ENCODE data around the gene DCDC2.
A peak's percentile ranks its signal among the peaks of the same experiment; 100 is the strongest.

Gene DCDC2

DNA sequence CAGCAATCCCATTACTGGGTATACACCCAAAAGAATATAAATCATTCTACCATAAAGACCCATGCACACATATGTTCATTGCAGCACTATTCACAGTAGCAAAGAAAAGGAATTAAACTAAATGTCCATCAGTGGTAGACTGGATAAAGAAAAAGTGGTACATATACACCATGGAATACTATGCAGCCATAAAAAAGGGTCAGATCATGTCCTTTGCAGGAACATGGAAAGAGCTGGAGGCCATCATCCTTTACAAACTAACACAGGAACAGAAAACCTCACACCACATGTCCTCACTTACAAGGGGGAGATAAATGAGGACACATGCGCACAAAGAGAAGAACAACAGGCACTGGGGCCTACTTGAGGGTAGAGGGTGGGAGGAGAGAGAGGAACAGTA lies 60.9 kb downstream of the DCDC2 start:
- TF ChIP-seq, protein P1, sequence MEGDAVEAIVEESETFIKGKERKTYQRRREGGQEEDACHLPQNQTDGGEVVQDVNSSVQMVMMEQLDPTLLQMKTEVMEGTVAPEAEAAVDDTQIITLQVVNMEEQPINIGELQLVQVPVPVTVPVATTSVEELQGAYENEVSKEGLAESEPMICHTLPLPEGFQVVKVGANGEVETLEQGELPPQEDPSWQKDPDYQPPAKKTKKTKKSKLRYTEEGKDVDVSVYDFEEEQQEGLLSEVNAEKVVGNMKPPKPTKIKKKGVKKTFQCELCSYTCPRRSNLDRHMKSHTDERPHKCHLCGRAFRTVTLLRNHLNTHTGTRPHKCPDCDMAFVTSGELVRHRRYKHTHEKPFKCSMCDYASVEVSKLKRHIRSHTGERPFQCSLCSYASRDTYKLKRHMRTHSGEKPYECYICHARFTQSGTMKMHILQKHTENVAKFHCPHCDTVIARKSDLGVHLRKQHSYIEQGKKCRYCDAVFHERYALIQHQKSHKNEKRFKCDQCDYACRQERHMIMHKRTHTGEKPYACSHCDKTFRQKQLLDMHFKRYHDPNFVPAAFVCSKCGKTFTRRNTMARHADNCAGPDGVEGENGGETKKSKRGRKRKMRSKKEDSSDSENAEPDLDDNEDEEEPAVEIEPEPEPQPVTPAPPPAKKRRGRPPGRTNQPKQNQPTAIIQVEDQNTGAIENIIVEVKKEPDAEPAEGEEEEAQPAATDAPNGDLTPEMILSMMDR (IDR thresholded peaks at IDR 0.05), result no peak

DNA sequence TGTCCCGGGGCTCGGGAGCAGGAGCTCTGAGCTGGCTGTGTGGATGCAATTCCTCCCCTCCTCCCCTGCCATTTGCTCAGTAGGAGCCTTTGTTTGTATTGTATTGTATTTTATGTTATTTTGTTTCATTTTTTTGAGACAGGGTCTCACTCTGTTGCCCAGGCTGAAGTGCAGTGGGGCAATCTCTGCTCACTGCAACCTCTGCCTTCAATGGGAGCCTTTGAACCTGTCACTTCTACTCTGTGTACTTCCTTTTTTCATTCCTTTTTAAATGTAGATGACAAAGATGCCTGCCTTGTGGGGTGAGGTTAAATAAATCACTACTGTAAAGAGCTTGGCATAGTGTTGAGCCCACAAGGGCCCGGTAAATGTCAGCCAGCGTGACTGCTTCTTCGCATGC lies 70.6 kb downstream of the DCDC2 start:
- TF ChIP-seq, protein P1 (IDR thresholded peaks at IDR 0.05), result no peak

DNA sequence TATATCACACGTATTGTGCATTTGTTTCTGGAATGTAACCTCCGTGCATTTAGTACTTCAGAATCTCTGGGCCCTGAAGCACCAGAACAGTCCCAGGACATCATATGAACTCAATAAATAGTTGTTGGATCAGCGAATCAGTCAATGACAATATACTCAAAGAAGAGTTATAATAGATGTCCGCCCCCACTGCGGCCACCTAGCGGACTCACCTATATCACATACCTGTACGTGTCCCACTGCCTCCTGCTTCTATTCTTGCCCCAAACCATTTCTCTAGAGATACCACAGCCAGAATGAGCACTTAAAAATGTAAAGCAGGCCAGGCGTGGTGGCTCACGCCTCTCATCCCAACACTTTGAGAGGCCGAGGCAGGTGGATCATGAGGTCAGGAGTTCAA lies 73.9 kb downstream of the DCDC2 start:
- TF ChIP-seq, protein P1 (IDR thresholded peaks at IDR 0.05), result no peak

DNA sequence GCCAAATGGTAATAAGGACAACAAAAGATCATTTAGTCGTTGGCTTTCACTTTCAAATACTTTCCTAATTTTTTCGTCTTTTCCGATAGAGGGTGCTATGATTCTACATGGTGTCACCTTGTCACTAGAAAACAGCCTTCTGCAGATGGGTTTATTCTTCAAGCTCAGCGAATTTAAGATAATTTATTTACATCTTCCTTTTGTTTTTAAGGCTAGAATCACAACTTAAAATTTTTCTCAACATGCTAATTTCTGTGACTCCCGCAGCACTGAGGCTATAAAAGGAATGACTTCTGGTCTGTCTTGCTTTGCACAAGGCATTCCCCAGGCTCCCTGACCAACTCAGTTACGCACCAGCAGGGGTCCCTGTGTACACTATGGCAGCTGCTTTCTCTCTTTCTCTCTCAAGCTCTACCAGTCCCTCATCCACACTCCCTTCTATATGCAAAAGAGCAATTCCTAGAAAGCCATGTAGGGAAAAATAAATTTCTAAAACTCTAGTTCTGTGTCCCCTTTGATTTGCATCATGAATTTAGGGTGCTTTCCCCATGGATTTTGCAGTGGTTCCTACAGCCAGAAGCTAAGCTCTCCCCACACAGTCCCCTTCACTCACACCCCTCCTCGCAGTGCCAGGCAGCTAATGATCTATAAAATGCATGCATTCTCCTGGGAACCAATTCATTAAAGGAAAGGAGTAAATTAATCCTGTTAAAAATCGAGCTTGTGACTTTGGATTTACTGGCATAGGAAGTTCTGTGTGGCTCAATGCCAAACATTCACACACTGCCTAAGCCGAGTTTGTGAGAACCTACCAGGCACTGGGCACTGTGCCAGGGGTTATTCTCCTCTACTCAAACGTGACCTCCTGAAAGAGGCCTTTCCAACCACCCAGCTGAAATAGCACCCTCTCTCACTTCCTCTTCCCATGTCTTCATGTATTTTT lies 74.5 kb downstream of the DCDC2 start:
- TF ChIP-seq, protein P1 (IDR thresholded peaks at IDR 0.05), result peak; percentile 64

DNA sequence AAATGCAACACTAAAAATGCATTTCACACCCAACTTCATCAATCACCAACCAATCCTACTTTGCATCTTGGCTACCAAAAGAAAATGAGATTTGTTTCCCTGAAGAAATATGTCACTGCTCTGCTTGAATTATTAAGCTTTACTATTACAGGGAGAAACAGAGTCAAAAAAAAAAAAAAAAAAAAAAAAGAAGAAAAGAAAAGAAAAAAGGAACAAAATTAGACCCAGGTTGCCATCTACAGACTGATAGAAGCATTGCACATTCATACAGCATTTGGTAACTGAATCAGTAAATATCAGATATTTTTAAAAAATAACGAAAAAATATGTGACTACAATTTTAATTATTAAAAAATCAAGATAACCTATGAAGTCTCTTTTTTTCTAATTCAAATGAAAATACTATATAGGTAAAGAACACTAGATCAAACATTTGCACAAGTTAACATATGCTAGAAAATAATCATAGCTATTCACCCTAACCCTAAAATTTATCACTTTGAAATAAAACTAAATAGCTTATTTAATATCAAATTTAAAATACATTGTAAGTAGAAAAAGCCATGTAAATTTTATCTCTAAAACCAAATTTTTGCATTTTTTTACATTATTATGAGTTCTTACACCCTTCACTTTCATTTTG lies 83.3 kb downstream of the DCDC2 start:
- TF ChIP-seq, protein P1 (IDR thresholded peaks at IDR 0.05), result peak; percentile 66

DNA sequence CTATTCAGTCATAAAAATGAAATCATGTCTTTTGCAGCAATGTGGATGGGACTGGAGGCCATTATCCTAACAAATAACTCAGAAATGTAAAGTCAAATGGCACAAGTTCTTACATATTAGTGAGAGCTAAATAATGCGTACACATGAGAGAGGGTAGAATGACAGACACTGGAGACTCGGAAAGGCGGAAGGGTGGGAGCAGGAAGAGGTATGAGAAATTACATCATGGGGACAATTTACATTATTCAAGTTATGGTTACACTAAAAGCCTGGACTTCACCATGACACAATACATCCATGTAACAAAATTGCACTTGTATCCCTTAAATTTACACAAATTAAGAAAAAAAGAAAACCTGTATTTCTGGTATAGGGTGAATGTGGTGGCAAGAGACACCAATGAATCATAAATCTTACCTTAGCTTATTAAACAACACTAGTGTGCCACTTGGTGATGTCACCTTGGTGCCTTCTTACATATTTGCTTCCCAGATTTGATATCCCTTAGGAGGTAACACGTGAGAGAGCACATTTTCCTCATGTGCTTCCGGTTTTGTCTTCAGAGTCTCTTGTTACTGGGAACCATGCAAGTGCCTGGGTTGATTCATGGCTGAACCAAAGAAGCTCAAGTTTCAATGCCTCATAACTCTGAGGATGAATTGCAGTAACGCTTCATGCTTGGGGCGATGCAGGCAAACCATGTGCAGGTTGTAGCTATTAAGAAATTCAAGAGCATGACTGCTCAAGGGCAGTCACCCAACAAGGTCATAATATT lies 84.6 kb downstream of the DCDC2 start:
- TF ChIP-seq, protein P1 (IDR thresholded peaks at IDR 0.05), result no peak

DNA sequence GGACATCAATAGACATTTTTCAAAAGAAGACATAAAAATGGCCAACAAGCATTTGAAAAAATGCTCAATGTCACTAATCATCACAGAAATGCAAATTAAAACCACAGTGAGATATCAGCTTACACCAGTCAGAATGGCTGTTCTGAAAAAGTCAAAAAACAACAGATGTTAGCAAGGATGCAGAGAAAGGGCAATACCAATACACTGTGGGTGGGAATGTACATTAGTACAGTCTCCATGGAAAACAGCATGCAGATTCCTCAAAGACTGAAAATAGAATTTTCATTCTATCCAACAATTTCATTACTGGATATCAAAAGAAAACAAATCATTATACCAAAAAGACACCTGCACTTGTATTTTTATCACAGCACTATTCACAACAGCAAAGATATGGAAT lies 85.3 kb downstream of the DCDC2 start:
- TF ChIP-seq, protein P1 (IDR thresholded peaks at IDR 0.05), result no peak

All from LNCAP (cell line).